T-helper 1 cell treated with Interleukin-12 subunit alpha and Interleukin-12 subunit beta and Interleukin-4 antibody, amounts not matched to agents 30 ng/mL and 1 ng/mL, for 36 hours (primary cell): ENCODE results near the gene PPID. TPM values are rescaled to one million over a fixed set of nuclear protein-coding genes. Genes with fewer than 3 reads are reported as not detected.
"Not testable (repeated sequence)": the region's sequence is repeated elsewhere in the genome, so short reads cannot be mapped to it uniquely, and the experiment has no call there.

Experiments used
- intact Hi-C: fragments of 100-400 bp; cut with micrococcal nuclease; formaldehyde crosslinking; loops from one replicate; pipeline ENCODE4 v1.15.1; 2024
- total RNA-seq: library from RNA; stranded (reverse); gene quantifications from 2 replicates; pipeline ENCODE4 v1.2.3, GENCODE V29; 2022

The PPID gene
- 39.4 and 41.6 TPM in 2 replicates for total RNA-seq

- intact Hi-C loops = loop anchor here (1.0 to 10.0 kb wide), 7 partner anchors 46 to 480 kb away; partner anchors contain the start of genes ETFDH, FNIP2 and RAPGEF2
Observed at GRCh38 chr4:158722917-158723793, at the start of gene PPID. PPID (minus strand) TSS chr4:158723396; CDS start chr4:158723288, 108 bp downstream.

DNA sequence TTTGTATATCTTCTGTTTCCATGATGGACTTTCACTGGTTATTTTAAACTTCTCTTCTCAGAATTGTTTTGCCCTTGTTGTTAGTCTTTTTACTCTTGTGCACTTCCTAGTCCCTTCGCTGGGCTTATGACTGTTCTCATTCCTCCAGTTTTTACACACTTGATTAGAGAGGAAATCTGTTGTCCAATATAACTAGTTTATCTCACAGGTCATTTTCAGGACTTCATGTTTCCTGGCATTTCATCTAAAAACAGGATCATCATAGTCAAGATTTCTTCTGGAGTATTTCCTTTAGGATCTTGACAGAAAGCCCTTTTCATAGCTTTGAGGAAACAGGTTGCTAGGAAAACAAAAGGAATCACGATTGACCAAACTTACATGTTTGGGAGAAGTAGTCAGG, 48.6 kb upstream of the PPID start:
- intact Hi-C loops = no loop called here

- intact Hi-C loops = no loop called here
Observed at GRCh38 chr4:158770671-158771070, 47.5 kb upstream of the PPID start.

DNA sequence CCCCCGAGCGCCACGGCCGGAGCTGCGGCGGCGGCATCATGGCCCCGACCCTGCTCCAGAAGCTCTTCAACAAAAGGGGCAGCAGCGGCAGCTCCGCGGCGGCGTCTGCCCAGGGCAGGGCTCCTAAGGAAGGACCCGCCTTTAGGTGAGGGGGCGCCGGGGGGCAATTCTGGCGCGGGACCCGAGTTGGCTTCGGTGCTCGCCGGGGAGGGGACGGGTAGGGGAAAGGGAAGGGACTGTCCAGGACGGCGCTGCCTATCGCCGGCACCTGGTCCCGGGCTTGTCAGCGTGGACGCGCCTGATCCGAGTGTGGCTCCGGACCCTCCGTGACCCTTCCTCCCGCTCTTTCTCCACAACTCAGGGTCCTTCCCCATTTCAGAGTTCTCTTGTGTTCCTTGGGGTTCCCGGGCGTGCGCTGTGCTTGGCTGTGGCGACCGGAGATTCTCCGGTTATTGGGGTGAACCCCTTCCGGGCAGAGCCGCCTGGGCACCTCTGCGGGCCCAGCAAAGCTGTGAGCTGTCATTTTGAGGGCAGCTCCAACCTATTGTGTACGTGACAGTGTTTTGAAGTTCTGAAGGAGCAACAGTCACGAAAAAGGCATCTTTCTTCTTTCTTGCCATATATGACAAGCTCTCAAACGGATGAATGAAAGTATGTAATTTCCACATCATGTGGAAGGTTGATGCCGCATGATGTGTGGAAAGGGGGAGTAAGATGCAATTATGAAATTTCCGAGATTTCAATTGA, 46.2 kb upstream of the PPID start:
- intact Hi-C loops = loop anchor here (1.0 to 2.0 kb wide), 7 partner anchors 9 to 437 kb away; partner anchors contain the start of genes PPID and RAPGEF2

GRCh38 chr4:158768555-158769174, 45.5 kb upstream of the PPID start, which contains the start of gene FNIP2:
FNIP2 (plus strand) TSS chr4:158769026; CDS start chr4:158769213, 187 bp downstream.
- intact Hi-C loops = loop anchor here (1.0 to 2.0 kb wide), 8 partner anchors 10 to 438 kb away; partner anchors contain the start of genes C4orf46, PPID and RAPGEF2

DNA sequence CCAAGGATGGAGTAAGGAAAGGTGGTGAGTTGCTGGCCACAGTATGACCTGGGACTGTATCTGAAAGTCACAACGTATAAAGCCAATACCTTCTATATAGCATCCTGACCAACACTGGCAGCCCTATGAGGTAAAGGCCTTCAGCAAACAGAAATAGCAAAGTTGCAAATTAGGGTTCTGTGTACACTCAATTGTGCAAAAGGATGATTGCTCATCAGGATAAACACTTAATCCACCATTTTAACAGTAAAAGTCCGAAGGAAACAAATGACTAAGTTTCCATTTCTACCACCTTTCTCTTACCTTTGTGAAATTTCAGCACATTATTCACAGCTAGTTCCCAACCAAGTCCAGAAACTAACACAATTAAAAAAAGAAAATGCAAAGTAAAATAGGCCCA, 44.3 kb upstream of the PPID start:
- intact Hi-C loops = no loop called here

DNA sequence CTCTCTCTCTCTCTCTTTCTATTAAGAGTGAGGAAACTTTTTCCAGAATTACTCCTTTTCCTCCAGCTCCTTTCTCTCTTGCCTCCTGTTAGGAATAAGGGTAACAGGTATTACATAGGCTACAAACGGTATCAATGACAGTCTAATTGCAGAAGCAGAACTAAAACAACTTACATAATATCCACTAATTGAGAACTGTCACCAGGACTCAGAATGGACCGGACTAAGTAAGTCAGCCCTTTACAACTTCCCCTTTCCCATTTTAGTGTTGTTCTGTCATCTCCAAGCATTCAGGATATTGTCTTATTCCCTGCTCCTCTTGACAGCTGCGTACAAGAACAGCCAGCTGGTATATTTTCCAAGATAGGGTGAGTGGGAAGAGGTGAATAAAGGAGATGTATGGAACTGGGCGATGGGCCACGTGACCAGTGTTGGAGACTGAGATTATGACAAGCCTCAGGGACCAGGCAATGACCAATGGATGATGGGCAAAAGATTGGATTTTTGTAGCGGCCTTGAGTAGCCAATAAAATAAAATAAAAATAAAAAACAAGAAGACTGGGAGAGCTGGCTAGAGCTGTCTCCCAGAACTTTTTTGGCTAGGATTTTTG, 43.3 kb upstream of the PPID start:
- intact Hi-C loops = no loop called here

GRCh38 chr4:158763462-158763861, 40.3 kb upstream of the PPID start:
- intact Hi-C loops = no loop called here

- intact Hi-C loops = no loop called here
Observed at GRCh38 chr4:158762553-158762952, 39.4 kb upstream of the PPID start.

DNA sequence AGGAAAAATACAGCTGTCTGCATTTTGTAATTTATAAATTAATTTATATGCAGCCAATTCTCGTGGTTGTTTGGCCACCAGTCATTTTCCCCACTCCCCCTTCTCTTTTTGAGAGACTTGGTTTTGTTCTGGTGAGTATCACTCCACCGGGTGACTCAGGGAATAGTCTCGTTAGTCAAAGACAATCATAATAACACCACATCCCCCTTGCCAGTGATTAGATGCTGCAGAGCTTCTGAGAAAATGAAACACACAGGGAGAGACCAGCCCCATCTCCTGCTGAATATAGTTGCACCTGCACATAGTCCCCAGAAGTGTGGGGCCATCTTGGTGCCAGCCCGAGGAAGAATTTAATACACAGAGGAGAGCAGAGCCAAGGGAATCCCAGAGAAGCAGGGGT, 37.7 kb upstream of the PPID start:
- intact Hi-C loops = no loop called here

DNA sequence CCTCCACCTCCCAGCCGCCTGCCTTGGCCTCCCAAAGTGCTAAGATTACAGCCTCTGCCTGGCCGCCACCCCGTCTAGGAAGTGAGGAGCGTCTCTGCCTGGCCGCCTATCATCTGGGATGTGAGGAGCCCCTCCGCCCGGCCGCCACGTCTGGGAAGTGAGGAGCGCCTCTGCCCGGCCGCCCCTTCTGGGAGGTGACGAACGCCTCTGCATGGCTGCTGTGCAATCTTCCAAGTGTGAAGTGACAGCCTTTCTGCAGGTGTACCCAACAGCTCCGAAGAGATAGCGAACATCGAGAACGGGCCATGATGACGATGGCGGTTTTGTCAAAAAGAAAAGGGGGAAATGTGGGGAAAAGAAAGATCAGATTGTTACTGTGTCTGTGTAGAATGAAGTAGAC, 36.3 kb upstream of the PPID start:
- intact Hi-C loops = not testable (repeated sequence)

- intact Hi-C loops = no loop called here
Observed at GRCh38 chr4:158758703-158759102, 35.5 kb upstream of the PPID start.

DNA sequence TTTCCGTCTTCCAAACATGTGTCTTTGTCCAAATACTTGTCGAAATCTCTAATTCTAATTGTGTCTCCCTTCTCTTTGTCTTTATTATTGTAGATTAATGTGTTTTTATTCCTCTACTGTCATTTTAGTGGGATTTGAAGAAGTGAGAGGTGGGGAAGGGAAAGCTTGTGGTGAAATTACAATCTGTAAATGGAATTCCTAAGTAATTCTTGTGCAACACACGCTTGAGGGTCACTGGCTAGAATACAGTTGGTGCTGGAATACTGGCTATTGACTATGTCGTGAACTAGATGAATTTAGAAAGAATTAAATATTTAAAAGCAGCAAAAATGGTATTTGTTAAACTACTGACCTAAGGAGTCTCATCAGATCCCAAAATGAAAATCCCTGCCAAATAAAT, 34.9 kb upstream of the PPID start:
- intact Hi-C loops = no loop called here

- intact Hi-C loops = no loop called here
Observed at GRCh38 chr4:158756588-158756987, 33.4 kb upstream of the PPID start.

DNA sequence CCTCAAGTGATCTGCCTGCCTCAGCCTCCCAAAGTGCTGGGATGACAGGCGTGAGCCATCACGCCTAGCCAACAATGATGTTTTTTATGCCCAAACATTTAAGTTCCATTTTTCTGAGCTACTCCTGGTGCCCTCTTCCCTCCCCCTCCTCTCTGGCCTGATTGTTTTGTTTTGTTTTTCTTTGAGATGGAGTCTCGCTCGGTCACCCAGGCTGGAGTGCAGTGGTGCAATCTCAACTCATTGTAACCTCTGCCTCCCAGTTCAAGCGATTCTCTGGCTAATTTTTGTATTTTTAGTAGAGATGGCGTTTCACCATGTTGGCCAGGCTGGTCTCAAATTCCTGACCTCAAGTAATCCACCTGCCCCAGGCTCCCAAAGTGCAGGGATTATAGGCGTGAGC, 32.6 kb upstream of the PPID start:
- intact Hi-C loops = not testable (repeated sequence)

DNA sequence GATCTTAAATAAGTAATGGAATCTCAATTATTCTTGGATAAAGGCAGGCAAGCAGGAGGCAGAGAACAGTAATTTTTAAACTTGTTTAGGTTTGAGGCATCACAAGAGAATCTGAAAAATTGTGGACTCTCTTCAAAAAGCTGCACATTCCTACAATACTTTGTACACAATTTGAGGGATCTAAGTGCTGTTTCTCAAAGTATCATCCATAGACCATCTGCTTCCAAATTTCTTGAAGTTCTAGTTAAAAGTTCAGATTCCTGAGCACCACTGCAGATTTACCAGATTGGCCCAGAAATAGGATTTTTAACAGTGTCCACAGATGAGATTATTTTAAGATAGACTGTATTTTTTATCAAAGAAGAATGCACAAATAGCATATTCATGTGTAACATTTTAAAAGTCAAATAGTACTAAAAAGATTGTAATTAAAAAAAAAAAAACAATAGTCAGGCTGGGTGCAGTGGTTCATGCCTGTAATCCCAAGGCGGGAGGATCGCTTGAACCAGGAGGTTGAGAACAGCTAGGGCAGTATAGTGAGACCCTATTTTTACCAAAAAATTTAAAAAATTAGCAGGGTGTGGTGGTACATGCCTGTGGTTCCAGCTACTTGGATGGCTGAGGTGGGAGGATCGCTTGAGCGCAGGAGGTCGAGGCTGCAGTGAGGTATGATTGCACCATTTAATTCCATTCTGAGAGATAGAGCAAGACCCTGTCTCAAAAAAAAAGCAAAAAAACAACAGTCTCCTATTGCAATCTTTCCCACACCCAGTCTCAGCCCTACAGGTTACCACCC, 31.4 kb upstream of the PPID start:
- intact Hi-C loops = no loop called here

GRCh38 chr4:158750379-158750778, 27.2 kb upstream of the PPID start:
- intact Hi-C loops = no loop called here

DNA sequence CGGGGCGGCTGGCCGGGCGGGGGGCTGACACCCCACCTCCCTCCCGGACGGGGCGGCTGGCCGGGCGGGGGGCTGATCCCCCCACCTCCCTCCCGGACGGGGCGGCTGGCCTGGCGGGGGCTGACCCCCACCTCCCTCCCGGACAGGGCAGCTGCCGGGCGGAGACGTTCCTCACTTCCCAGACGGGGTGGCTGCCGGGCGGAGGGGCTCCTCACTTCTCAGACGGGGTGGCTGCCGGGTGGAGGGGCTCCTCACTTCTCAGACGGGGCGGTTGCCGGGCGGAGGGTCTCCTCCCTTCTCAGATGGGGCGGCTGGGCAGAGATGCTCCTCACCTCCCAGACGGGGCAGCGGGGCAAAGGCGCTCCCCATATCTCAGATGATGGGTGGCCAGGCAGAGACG, 23.3 kb upstream of the PPID start:
- intact Hi-C loops = not testable (repeated sequence)

- intact Hi-C loops = no loop called here
Observed at GRCh38 chr4:158741326-158742021, 18.3 kb upstream of the PPID start.

- intact Hi-C loops = no loop called here
Observed at GRCh38 chr4:158739600-158739999, 16.4 kb upstream of the PPID start.
